Stimulated activated CD8-positive, alpha-beta memory T cell treated with anti-CD3 and anti-CD28 coated beads, Interleukin-12 subunit alpha, Interleukin-12 subunit beta, amount 100 ng/mL, for 24 hours (primary cell): Measurements from ENCODE around the gene CA12.

Source experiments
- DNase-seq: peaks from one replicate; pipeline ENCODE4 v3.0.0-alpha.2; 2020; ENCODE audit errors: extremely low read depth

The CA12 gene

DNA sequence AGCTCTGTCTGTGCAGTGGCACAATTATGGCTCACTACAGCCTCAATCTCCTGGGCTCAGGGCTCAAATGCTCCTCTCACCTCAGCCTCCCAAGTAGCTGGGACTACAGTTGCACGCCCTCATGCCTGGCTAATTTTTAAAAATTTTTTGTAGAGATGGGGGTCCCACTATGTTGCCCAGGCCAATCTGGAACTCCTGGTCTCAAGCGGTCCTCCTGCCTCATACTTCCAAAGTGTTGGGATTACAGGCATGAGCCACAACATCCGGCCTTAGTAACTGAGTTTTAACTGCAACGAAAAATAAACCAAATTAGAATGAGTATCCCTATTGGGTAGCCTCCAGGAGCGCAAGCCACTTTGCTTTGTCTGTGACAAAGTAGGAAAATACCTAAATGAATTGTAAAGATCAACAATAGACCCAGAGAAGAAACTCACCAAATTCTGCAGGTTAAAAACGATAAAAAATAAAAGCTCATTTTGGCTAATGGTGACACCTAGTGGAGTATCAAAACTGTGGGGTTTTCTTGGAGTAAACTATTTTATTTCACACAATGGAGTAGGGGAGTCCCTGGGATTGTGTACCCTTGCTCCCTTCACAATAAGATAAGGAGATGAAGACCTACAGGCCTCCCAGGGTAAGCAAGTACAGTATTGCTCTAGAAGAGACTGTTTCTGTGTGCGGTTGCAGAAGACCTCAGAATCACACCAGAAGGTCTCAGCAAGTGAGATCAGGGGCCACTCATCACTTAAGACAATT, 21.0 kb upstream of the CA12 start:
- DNase-seq: no peak

GRCh38 chr15:63401714-63402497, 20.3 kb upstream of the CA12 start:
- no peak for DNase-seq

GRCh38 chr15:63401078-63401477, 19.4 kb upstream of the CA12 start:
- no peak for DNase-seq

DNA sequence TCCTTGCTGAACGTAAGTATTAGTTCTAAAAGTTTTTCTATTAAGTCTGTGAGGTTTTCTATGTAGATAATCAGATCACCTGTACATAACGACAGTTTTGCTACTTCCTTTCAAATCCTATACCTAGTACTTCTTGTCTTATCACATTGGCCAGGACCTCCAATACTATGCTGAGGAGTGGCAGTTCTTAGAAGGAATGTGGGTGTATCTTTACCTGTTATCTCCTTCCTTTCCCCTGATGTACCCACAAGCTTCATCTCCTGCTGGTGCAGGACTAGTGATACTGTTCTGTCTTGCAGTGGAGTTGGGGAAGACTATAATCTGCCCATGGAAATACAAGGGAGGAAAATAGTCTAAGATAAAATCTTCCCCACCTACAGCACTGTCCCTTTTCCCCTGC, 16.8 kb upstream of the CA12 start:
- no peak for DNase-seq

DNA sequence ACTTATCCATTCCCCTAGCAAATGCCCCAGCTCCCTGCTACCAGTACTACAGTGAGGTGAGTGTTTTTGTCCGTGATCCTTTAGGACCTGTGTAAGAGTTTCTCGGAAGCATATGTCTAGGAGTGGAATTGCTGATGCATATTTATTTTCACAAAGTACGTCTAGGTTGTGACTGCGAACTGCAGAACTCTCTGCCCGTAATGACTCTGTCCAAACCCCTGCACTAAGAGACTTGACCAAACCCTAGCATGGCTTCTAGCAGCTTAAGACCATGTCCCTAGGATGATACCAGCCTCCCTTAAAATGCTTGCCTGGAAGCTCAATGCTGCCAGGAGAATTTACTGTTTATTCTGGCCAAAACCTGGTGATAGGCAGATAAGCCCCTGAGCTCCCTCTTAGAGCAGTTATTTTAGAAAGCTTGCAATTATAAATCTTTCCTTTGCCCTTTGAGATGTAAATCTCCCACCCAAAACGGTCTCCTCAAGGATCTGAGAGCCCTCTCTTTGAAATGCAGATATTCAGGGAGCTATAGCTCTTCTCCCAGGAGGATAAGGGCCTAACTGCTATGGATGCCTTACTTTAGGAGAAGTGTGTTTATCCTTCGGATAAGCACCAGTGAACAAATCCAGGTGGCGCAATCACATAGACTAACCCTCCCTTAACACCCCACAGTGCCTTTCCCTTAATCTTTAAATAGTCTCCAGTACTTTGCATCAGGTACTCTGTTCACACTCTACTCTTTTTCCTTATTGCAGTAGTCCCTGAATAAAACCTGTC, 14.7 kb upstream of the CA12 start:
- DNase-seq: no peak

- no peak for DNase-seq
Observed at GRCh38 chr15:63395730-63396151, 14.1 kb upstream of the CA12 start.

- no peak for DNase-seq
Observed at GRCh38 chr15:63392361-63393009, 10.8 kb upstream of the CA12 start.

GRCh38 chr15:63391669-63392360, 10.2 kb upstream of the CA12 start:
- DNase-seq: no peak

DNA sequence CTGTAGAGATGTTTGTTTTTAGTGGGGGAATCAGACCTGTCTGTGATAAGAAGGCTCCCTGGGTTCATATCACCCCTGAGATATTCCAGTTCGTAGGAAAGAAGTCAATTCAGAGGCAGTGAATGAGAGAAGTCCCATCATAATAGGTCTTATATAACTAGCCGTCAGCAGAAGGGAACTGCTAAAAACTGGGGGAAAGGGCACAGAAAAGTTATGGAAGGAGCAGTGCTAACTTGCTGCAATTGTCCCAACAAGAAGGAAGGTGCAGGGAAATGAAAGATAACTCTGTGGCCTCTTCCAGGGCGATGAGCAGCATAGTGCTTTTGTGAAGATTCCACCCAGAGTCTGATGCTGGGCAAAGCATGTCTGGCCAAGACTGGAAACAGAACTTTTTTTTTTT, 9.0 kb upstream of the CA12 start:
- no peak for DNase-seq

- no peak for DNase-seq
Observed at GRCh38 chr15:63389902-63390670, 8.4 kb upstream of the CA12 start.

GRCh38 chr15:63388511-63388910, 6.9 kb upstream of the CA12 start:
- DNase-seq: no peak

DNA sequence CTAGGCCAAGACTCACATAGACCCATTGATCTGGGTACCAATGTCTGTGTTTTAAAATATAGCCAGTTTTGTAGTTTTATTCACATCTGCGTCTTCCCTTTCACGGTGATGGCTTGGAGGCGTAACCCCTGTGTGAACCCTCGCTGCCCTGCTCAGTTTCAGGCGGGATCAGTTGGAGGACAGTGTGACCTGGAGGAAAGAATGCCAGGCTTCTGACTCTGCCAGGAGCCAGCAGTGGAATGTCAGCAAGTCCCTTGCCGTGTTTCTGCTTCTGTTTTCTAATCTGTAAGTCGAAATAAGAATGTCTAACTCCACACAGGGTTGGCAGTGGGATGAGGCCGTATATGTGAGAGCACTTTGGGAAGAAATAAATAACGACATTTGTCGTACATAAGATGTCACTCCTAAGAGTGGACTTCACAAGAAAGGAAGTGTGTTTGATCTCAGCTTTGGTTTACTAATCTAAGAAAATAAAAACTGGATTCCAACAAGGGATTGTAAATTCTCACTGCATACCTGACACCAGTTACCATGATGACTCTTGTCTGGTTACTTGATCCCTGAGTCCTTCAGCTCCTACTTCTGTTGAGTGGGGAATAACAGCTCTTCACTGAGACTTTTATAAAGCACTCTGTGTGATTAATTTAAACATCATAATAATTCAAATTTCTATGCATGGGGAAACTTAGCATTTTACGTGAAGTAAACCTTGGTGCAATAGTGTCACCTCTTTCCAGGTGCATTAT, 6.3 kb upstream of the CA12 start:
- no peak for DNase-seq

DNA sequence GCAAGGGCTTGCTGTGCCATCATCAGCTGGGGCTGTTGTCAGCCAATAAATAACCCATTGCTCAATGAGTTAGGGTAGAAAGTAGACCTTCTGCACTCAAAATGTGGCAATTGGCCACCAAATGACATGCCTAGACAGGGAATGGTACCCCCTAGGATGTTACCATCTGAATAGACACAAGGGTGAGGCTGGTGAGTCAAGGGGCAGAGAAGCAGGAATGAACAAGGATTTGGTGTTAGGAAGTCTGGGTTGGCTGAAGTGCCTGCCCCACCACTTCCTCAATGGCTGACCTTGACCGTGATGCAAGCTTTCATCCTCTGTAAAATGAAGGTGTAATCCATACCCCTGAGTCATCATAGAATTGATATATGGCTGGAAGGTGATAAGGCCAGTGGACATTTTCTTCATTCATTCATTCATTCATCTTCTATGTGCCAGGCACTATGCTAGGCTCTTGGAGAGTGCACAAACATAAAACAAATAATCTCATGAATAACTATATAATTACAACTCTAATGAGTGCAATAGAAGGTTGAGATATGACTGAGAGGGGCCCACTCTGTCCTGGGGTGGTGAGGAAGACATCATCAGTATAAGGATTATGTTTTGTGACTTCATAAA, 4.4 kb upstream of the CA12 start:
- no peak for DNase-seq

DNA sequence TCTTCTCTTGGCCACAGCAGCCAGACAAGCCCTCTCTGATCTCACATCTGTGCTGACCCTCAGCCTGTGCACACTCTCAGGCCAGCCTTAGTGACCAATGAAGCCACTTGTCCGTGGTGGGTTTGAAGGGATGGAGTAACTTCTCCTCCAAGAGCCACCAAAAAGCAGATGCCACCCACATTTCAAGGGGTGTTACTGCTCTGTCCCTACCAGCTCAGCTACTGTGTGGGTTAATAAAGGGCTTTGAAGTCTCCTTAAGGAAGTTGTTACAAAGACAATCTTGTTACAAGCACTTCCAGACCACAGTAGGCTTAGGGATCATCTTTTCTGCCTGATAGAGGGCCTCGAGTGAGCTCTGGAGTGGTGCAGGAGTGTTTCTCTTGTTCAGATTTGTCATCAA, 3.3 kb upstream of the CA12 start:
- DNase-seq: no peak

- DNase-seq: no peak
Observed at GRCh38 chr15:63382966-63383710, 1.5 kb upstream of the CA12 start.

- no peak for DNase-seq
Observed at GRCh38 chr15:63380808-63381282, 801 bp downstream of the CA12 start.

- no peak for DNase-seq
Observed at GRCh38 chr15:63380151-63380807, 1.4 kb downstream of the CA12 start.
